Activated CD4-positive, alpha-beta T cell treated with anti-CD3 and anti-CD28 coated beads, Interleukin-2, amount 10 ng/mL, durations not matched to agents 7 days and 5 days (primary cell): ENCODE measurements around the gene ITGB4. TPM values are rescaled to one million over a fixed set of nuclear protein-coding genes. Genes with fewer than 3 reads are reported as not detected.
"Not testable (repeated sequence)": the region's sequence is repeated elsewhere in the genome, so short reads cannot be mapped to it uniquely, and the experiment has no call there.

Experiments
- CTCF ChIA-PET: fragments of 350-600 bp; sonication (Branson Sonifier 250); formaldehyde crosslinking; loops from one replicate; lab custom pipeline; 2021; ENCODE audit warnings: antibody characterized with exemption; lab: Charles Lee
- POLR2A ChIA-PET: fragments of 350-600 bp; sonication (Branson Sonifier 250); formaldehyde crosslinking; loops from one replicate; lab custom pipeline; 2021; ENCODE audit warnings: antibody characterized with exemption; lab: Charles Lee
- DNase-seq: peaks from one replicate; pipeline ENCODE4 v3.0.0-alpha.2; 2020
- H3K27ac Mint-ChIP-seq: one replicate; pipeline ENCODE4 v1.8.0; 2021; ENCODE audit warnings: mild to moderate bottlenecking, moderate library complexity, mixed read lengths
- H3K27me3 Mint-ChIP-seq: one replicate; pipeline ENCODE4 v1.8.0; 2021; ENCODE audit warnings: mixed read lengths
- H3K36me3 Mint-ChIP-seq: one replicate; pipeline ENCODE4 v1.8.0; 2021; ENCODE audit warnings: low read depth, mixed read lengths
- H3K4me1 Mint-ChIP-seq: one replicate; pipeline ENCODE4 v1.8.0; 2021; ENCODE audit warnings: mixed read lengths
- H3K4me3 Mint-ChIP-seq: one replicate; pipeline ENCODE4 v1.8.0; 2021; ENCODE audit warnings: mild to moderate bottlenecking, moderate library complexity, mixed read lengths
- H3K9me3 Mint-ChIP-seq: one replicate; pipeline ENCODE4 v1.8.0; 2021; ENCODE audit warnings: mixed read lengths
- total RNA-seq, 2 experiments: library from RNA; stranded (reverse); gene quantifications; one replicate each; pipeline ENCODE4 v1.2.3, GENCODE V29; 2021

The ITGB4 gene
- total RNA-seq, 2 experiments from 2014 or later = 0.55 to 0.96 TPM

- no peak for DNase-seq
- H3K36me3 Mint-ChIP-seq = no peaks in the 10 kb centered on the region
- no peaks in the 10 kb centered on the region for H3K9me3 Mint-ChIP-seq
- ChIA-PET POLR2A (interaction anchor here (1.5 kb wide), 1 partner anchor 11 kb away, joined by 8 read pairs; no protein-coding TSS in a partner anchor), CTCF (interaction anchor here (0.9 to 2.3 kb wide), 3 partner anchors 12 to 168 kb away, joined by 4 to 9 read pairs (median 4); no protein-coding TSS in a partner anchor)
- H3K27me3 Mint-ChIP-seq = no peaks in the 10 kb centered on the region
- no peaks in the 10 kb centered on the region for H3K4me1 Mint-ChIP-seq
- H3K27ac Mint-ChIP-seq = no peak overlapping the region
- no peak overlapping the region for H3K4me3 Mint-ChIP-seq
These were observed 48.3 kb downstream of the ITGB4 start for GRCh38 chr17:75769536-75769935.

GRCh38 chr17:75771334-75772281 lies 50.3 kb downstream of the ITGB4 start:
- peaks cover 12% of the 10 kb centered on the region for H3K4me1 Mint-ChIP-seq
- H3K27ac Mint-ChIP-seq = no peak overlapping the region
- POLR2A ChIA-PET = no interaction called here
- no peaks in the 10 kb centered on the region for H3K9me3 Mint-ChIP-seq
- CTCF ChIA-PET = interaction anchor here (1.1 to 8.9 kb wide), 5 partner anchors 8 to 19 kb away, joined by 3 to 64 read pairs (median 9); partner anchors contain the start of gene GALK1
- DNase-seq = no peak
- no peak overlapping the region for H3K4me3 Mint-ChIP-seq
- H3K27me3 Mint-ChIP-seq = no peaks in the 10 kb centered on the region
- peaks cover 13% of the 10 kb centered on the region for H3K36me3 Mint-ChIP-seq

- no peak for DNase-seq
- Mint-ChIP-seq H3K4me3 (no peak overlapping the region), H3K27ac (no peak overlapping the region)
These were observed 52.0 kb downstream of the ITGB4 start for GRCh38 chr17:75773121-75773807.

GRCh38 chr17:75773808-75774470 lies 52.7 kb downstream of the ITGB4 start:
- ChIA-PET CTCF (interaction anchor here (0.9 to 8.9 kb wide), 6 partner anchors 9 to 257 kb away, joined by 3 to 64 read pairs (median 7); partner anchors contain the start of genes GALK1, TRIM65, TSEN54 and UNC13D), POLR2A (interaction anchor here (3.0 kb wide), 1 partner anchor 12 kb away, joined by 15 read pairs; the partner anchor contains the start of gene UNK)
- H3K9me3 Mint-ChIP-seq = no peaks in the 10 kb centered on the region
- no peak for DNase-seq
- H3K4me1 Mint-ChIP-seq = peaks cover 27% of the 10 kb centered on the region
- H3K27me3 Mint-ChIP-seq = no peaks in the 10 kb centered on the region
- H3K4me3 Mint-ChIP-seq = no peak overlapping the region
- no peak overlapping the region for H3K27ac Mint-ChIP-seq
- peaks cover 36% of the 10 kb centered on the region for H3K36me3 Mint-ChIP-seq

More at GRCh38 chr17:75773121-75773807, 52.0 kb downstream of the ITGB4 start:
- ChIA-PET POLR2A (no interaction called here), CTCF (interaction anchor here (0.9 to 8.9 kb wide), 10 partner anchors 9 to 256 kb away, joined by 3 to 64 read pairs (median 4); partner anchors contain the start of genes GALK1, TRIM65, TSEN54 and UNC13D)
- Mint-ChIP-seq H3K27me3 (no peaks in the 10 kb centered on the region), H3K4me1 (peaks cover 27% of the 10 kb centered on the region), H3K36me3 (peaks cover 29% of the 10 kb centered on the region), H3K9me3 (no peaks in the 10 kb centered on the region)

- H3K27me3 Mint-ChIP-seq = peaks cover under 1% of the 10 kb centered on the region
- CTCF ChIA-PET = interaction anchor here (1.0 to 8.9 kb wide), 6 partner anchors 8 to 122 kb away, joined by 4 to 64 read pairs (median 5); partner anchors contain the start of genes GALK1 and TRIM65
These were observed 53.3 kb downstream of the ITGB4 start for GRCh38 chr17:75774471-75774990.

GRCh38 chr17:75774991-75775668 lies 53.9 kb downstream of the ITGB4 start:
- Mint-ChIP-seq H3K9me3 (no peaks in the 10 kb centered on the region), H3K4me1 (peaks cover 30% of the 10 kb centered on the region), H3K27ac (peak overlapping the region; percentile 22), H3K36me3 (peaks cover 39% of the 10 kb centered on the region), H3K27me3 (peaks cover 2% of the 10 kb centered on the region), H3K4me3 (no peak overlapping the region)
- ChIA-PET CTCF (interaction anchor here (1.0 to 8.9 kb wide), 7 partner anchors 8 to 121 kb away, joined by 4 to 64 read pairs (median 5); partner anchors contain the start of genes GALK1 and TRIM65), POLR2A (interaction anchor here (1.0 to 3.0 kb wide), 3 partner anchors 10 to 66 kb away, joined by 3 to 15 read pairs (median 10); partner anchors contain the start of genes GALK1 and UNK)
- no peak for DNase-seq

More at GRCh38 chr17:75774471-75774990, 53.3 kb downstream of the ITGB4 start:
- Mint-ChIP-seq H3K9me3 (no peaks in the 10 kb centered on the region), H3K4me1 (peaks cover 27% of the 10 kb centered on the region), H3K36me3 (peaks cover 37% of the 10 kb centered on the region), H3K27ac (no peak overlapping the region), H3K4me3 (no peak overlapping the region)
- POLR2A ChIA-PET = interaction anchor here (1.0 to 3.0 kb wide), 2 partner anchors 11 to 66 kb away, joined by 3 to 15 read pairs; partner anchors contain the start of gene UNK
- no peak for DNase-seq

GRCh38 chr17:75776386-75777295 lies 55.4 kb downstream of the ITGB4 start:
- no peak for DNase-seq
- Mint-ChIP-seq H3K4me3 (peak overlapping the region; percentile 89), H3K36me3 (peaks cover 39% of the 10 kb centered on the region), H3K27me3 (peaks cover 2% of the 10 kb centered on the region), H3K9me3 (no peaks in the 10 kb centered on the region), H3K27ac (peak overlapping the region; percentile 65), H3K4me1 (peaks cover 31% of the 10 kb centered on the region)
- POLR2A ChIA-PET = interaction anchor here (0.6 to 3.0 kb wide), 11 partner anchors 8 to 110 kb away, joined by 3 to 15 read pairs (median 4); partner anchors contain the start of genes GALK1, RECQL5, SAP30BP and UNK
- CTCF ChIA-PET = interaction anchor here (0.6 to 8.9 kb wide), 8 partner anchors 13 to 84 kb away, joined by 3 to 64 read pairs (median 4); partner anchors contain the start of gene GALK1

- peak overlapping the region; percentile 89 for H3K4me3 Mint-ChIP-seq
- POLR2A ChIA-PET = interaction anchor here (0.6 to 3.0 kb wide), 6 partner anchors 8 to 340 kb away, joined by 3 to 15 read pairs (median 4); partner anchors contain the start of gene UNK
- peaks cover 2% of the 10 kb centered on the region for H3K27me3 Mint-ChIP-seq
- peaks cover 39% of the 10 kb centered on the region for H3K36me3 Mint-ChIP-seq
- no peak for DNase-seq
- peak overlapping the region; percentile 98 for H3K27ac Mint-ChIP-seq
- no peaks in the 10 kb centered on the region for H3K9me3 Mint-ChIP-seq
- CTCF ChIA-PET = interaction anchor here (0.6 to 8.9 kb wide), 5 partner anchors 13 to 101 kb away, joined by 3 to 64 read pairs (median 3); partner anchors contain the start of gene GALK1
- peaks cover 35% of the 10 kb centered on the region for H3K4me1 Mint-ChIP-seq
These were observed 56.1 kb downstream of the ITGB4 start for GRCh38 chr17:75777296-75777922.

GRCh38 chr17:75778066-75778860 lies 57.0 kb downstream of the ITGB4 start:
- H3K4me3 Mint-ChIP-seq = peak overlapping the region; percentile 89
- ChIA-PET CTCF (interaction anchor here (0.6 to 8.9 kb wide), 9 partner anchors 8 to 102 kb away, joined by 3 to 64 read pairs (median 3); partner anchors contain the start of genes GALK1 and WBP2), POLR2A (interaction anchor here (0.6 to 1.8 kb wide), 5 partner anchors 12 to 341 kb away, joined by 3 to 10 read pairs (median 3); partner anchors contain the start of gene GALK1)
- not testable (repeated sequence) for H3K9me3 Mint-ChIP-seq, DNase-seq, H3K27me3 Mint-ChIP-seq
- peaks cover 41% of the 10 kb centered on the region for H3K4me1 Mint-ChIP-seq
- peaks cover 39% of the 10 kb centered on the region for H3K36me3 Mint-ChIP-seq
- H3K27ac Mint-ChIP-seq = peak overlapping the region; percentile 98
